Ishikawa (cell line): Measurements from ENCODE around the gene TMPRSS11A.

Experiments used
- CEBPB ChIP-seq: IDR thresholded peaks from 2 replicates; pipeline ENCODE4 v1.6.1; 2012
- EP300 ChIP-seq: IDR thresholded peaks from 2 replicates; pipeline ENCODE4 v1.6.1; 2012; ENCODE audit warnings: borderline replicate concordance
- FOXM1 ChIP-seq: IDR thresholded peaks from 2 replicates; pipeline ENCODE4 v1.6.1; 2012; ENCODE audit warnings: low read depth, borderline replicate concordance
- RAD21 ChIP-seq: IDR thresholded peaks from 2 replicates; pipeline ENCODE4 v1.6.1; 2012; ENCODE audit warnings: low read depth

GRCh38 chr4:67922697-67923096, 40.6 kb downstream of the TMPRSS11A start:
- TF ChIP-seq RAD21 (no peak), CEBPB (no peak), EP300 (no peak), FOXM1 (no peak)
